GM21717 (cell line): Measurements from ENCODE around the gene S100P.

ENCODE experiments used
- ATAC-seq: cut with Tn5 transposase; IDR thresholded peaks from one replicate; pipeline ENCODE4 v1.9.1; 2021; ENCODE audit warnings: mild to moderate bottlenecking, moderate library complexity; ENCODE audit not compliant: unreplicated experiment

S100P gene

GRCh38 chr4:6695660-6696610 is 2.3 kb downstream of the S100P start:
- no peak for ATAC-seq

GRCh38 chr4:6696611-6697010 is 2.9 kb downstream of the S100P start:
- ATAC-seq: no peak

- no peak for ATAC-seq
Observed at GRCh38 chr4:6697131-6697530, 3.5 kb downstream of the S100P start.

GRCh38 chr4:6699388-6699787 is 5.7 kb downstream of the S100P start:
- no peak for ATAC-seq

- no peak for ATAC-seq
Observed at GRCh38 chr4:6699903-6700302, 6.2 kb downstream of the S100P start.

- ATAC-seq: no peak
Observed at GRCh38 chr4:6701371-6701770, 7.7 kb downstream of the S100P start.

GRCh38 chr4:6702761-6703160 is 9.1 kb downstream of the S100P start:
- ATAC-seq: no peak

GRCh38 chr4:6703786-6704185 is 10.1 kb downstream of the S100P start:
- no peak for ATAC-seq

GRCh38 chr4:6705646-6706045 is 12.0 kb downstream of the S100P start:
- no peak for ATAC-seq

GRCh38 chr4:6706173-6706572 is 12.5 kb downstream of the S100P start:
- ATAC-seq: no peak

- ATAC-seq: peak; percentile 51
Observed at GRCh38 chr4:6709230-6710114, 15.8 kb downstream of the S100P start, which contains the start of gene MRFAP1L1. TSS of gene MRFAP1L1 (minus strand) at chr4:6709865. CDS start at chr4:6709629, 236 bp downstream.

- ATAC-seq: no peak
Observed at GRCh38 chr4:6710282-6710681, 16.6 kb downstream of the S100P start.

- no peak for ATAC-seq
Observed at GRCh38 chr4:6710996-6711395, 17.3 kb downstream of the S100P start.

- ATAC-seq: no peak
Observed at GRCh38 chr4:6714954-6715353, 21.3 kb downstream of the S100P start.

- ATAC-seq: no peak
Observed at GRCh38 chr4:6715704-6716017, 22.0 kb downstream of the S100P start.

GRCh38 chr4:6716018-6716911 is 22.6 kb downstream of the S100P start, which contains the start of gene BLOC1S4:
TSS of gene BLOC1S4 (plus strand) at chr4:6716174. CDS start at chr4:6716210, 36 bp downstream.
- ATAC-seq: peak; percentile 72

- no peak for ATAC-seq
Observed at GRCh38 chr4:6716958-6717655, 23.4 kb downstream of the S100P start.

- ATAC-seq: no peak
Observed at GRCh38 chr4:6718932-6719610, 25.4 kb downstream of the S100P start.

- ATAC-seq: no peak
Observed at GRCh38 chr4:6719611-6720179, 26.0 kb downstream of the S100P start.
